Stimulated activated CD8-positive, alpha-beta memory T cell treated with anti-CD3 and anti-CD28 coated beads, Interleukin-12 subunit alpha, Interleukin-12 subunit beta, amount 100 ng/mL, for 24 hours (primary cell): ENCODE data around the gene KRT17.

Experiments used
- DNase-seq: peaks from one replicate; pipeline ENCODE4 v3.0.0-alpha.2; 2020; ENCODE audit errors: extremely low read depth

KRT17 gene

DNA sequence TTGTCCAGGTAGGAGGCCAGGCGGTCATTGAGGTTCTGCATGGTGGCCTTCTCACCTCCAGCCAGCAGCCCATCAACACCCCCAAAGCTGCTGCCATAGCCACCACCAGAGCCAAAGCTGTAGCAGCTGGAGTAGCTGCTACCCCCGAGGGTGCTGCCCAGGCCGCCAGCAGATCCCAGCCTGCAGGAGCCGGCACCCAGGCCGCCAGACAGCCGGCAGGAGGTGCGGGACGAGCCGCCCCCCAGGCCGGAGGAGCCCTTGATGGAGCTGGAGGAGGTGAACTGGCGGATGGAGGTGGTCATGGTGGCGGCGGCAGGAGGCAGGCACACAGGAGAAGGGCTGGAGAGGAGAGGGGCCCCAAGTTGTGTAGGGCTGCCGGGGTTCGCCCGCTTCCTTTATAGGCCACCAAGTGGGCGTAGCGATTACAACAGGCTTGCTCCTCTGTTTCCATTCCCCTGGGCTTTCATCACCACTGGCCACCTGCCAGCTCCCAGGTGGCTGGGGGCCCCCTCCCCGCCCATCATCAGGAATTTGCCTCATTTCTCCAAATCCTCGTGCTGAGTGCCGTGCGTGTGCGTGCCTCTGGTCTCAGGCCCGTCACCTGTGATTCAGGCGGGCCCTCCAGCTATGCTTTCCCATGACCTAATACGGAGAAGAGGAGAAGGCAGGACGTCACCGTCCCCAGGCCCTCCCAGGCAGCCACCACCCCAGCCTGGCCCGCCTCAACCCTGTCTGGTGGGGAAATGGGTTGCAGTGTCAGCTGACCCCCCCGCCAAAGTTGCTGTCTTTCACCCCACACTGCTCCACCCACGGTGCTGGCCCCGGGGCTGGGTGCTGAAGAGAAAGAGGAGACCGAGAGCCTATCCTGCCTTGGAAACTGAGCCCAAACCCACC lies at the start of gene KRT17:
TSS of gene KRT17 (minus strand) at position 368 of the 894 bp plus-strand sequence. CDS start at position 302, 66 bp downstream.
- no peak for DNase-seq

DNA sequence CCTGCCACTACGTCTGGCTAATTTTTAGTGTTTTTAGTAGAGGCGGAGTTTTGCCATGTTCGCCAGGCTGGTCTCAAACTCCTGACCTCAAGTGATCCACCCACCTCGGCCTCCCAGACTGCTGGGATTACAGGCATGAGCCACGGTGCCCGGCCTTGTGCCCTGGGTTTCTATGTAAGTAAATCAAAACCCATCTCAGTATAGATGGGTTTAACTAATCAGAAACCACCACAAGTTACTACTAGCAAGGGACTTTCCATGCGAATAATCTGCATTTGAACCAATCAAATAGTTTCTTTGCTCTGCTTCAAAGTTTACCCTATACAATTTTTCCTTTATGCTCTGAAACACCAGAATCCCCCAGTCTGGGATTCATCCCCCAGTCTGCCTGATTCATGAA lies 47.8 kb upstream of the KRT17 start:
- no peak for DNase-seq

DNA sequence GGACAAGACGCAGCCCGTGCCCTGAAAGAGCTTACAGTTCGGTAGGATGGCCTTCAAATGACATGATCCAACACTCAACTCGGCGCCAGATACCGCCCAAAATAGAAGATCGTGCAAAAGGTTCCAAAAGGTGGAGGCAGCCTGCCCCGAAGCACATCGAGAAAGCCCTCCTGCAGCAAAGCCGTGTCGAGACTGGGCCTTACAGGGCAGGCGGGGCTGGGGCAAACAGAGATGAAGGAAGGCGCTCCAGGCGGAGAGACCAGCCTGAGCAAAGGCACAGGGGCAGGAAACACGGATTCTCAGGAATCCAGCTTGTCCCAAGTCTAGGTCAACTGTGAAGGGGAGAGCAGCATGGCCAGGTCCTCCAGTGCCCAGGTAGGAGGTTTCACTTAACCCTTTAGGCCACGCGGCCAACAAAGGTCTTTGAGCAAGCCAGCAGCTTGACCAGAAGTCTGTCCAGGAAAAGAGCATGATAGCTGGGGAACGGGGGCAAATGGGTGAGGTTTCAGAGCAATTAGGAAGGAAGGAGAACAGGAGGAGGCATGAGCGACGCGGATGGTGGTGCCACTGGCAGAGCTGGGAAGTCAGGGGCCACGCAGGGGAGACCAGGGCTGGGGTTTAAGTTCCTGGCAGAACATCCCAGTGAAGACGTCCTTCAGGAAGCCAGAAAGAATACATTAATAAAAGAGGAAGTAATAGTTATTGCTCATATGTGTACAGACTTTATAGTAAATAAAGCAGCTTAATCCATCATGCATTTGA lies 43.1 kb upstream of the KRT17 start:
- no peak for DNase-seq

DNA sequence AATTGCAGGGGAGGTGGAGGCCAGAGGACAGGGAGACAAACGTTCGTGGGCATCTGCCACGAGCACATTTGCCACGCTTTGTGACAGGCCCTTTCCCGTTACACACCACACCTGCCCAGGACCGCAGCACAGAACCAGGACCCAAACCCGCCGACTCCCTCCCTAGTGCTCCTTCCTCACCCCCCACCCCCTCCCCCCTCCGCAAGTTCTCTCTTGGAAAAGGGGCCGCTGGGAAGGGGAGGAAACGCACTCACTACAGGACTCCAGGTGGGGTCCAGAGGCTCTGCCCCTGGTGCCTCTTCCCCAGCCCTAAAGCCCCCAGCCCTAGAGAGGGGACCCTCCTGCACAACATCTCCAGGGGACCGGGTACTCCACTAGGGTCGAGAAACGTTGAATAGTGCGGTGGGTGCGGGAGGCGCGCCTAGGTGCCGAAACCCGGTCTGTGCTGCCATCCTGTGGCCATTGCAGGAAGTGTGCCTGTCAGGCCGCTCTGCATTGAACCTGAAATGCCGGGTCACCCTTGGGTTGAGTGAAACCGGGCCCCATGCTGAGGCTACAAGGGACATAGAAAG lies 42.4 kb upstream of the KRT17 start:
- DNase-seq: peak; percentile 60

DNA sequence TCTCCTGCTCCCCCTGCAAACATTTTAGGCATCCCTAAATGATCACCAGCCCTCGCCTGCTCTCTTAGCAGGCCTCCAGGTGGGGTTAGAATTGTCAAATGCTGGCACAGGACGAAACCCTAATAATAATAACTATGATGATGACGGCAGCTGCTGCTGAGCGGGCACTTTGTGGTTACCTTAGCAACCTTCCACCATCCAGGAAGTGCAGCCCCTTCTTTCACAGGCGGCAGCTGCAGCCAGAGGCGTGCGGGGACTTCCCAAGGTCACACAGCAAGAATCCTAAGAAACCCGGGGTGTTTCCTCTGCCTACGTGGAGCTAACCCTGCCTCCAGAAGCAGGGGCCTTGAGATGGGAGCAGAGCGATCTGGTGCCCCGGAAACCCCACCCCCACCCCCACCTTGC lies 41.9 kb upstream of the KRT17 start:
- DNase-seq: peak; percentile 39

DNA sequence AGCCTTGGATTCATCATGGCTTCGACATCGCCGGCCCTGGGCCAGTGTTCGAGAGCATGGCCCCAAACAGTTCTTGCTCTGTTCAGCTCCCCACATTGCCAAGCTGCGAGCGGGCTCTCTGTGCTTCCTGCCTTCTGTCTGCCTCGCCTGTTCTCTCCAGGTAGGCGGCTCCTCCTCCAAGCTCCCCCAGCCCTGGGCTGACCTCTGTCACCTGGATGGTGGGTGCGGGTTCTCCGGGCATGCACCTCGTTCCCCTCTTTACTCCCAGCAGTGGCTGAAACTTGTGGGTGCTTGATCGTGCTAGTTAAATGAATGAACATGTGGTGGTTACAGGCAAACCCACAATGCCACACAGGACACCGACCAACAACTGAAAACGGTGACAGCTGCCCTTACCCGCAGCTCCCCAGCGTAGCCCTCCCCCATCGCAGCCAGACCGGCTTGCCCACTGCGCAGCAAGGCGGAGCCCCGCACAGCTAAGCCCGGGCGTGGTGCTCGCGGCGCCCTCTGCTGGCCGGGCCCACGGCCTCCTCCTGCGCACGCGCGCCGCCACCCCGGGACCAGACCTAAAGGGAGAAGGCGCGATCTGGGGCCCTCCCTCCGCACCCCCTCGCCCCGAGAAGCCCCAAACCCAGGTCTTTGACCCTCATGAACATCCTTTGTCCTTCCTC lies 41.3 kb upstream of the KRT17 start:
- peak; percentile 77 for DNase-seq

DNA sequence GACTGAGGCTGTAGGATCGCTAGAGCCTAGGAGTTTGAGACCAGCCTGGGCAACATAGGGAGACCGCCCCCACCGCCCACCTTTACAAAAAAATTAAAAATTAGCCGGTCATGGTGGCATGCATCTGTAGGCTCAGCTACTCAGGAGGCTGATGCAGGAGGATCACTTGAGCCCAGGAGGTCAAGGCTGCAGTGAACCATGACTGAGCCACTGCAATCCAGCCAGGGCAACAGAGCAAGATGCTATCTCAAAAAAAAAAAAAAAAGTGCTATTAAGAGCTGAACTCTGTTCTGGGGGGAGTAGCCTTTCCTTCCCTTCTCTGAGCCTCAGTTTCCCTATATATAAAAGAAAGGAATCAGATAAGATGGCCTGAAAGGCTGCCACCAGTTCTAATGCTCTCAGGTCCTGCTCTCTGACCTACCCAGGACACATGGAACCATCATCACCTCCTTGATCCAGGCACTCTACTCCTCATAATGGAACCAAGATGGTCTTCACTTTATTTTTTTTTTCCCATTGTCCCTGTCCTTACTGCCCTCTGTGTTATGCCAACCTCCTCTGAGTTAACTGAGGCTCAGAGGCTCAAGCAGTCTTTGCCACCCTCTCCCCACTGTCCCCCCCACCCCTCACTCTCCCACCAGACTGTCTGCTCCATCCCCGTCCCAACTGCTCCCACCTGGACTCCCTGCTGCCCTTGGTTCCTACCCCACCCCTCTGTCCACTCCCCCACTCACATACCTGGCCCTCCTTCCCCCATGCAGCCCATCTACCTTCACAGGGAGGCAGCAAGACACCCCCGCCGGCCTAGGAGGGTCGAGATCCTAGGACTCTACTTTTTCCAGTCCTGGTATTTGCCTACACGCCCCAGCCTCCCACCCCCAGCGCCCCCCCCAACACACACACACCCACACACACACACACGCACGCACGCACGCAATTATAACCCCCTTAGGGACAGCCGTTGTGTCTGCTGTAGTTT lies 40.5 kb upstream of the KRT17 start:
- DNase-seq: no peak

DNA sequence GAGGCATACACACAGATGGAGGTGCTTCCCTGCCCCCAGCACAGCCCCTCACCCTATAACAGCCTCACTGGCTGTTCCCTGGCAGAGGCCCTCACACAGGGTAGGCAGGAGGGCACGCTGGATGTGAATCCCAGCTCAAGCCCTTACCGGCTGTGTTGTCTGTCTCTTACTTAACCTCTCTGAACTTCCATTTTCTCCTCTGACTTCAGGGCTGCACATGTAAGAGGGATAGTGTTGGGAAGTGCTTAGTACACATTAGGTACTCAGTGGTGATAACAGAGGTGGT lies 39.7 kb upstream of the KRT17 start:
- no peak for DNase-seq

DNA sequence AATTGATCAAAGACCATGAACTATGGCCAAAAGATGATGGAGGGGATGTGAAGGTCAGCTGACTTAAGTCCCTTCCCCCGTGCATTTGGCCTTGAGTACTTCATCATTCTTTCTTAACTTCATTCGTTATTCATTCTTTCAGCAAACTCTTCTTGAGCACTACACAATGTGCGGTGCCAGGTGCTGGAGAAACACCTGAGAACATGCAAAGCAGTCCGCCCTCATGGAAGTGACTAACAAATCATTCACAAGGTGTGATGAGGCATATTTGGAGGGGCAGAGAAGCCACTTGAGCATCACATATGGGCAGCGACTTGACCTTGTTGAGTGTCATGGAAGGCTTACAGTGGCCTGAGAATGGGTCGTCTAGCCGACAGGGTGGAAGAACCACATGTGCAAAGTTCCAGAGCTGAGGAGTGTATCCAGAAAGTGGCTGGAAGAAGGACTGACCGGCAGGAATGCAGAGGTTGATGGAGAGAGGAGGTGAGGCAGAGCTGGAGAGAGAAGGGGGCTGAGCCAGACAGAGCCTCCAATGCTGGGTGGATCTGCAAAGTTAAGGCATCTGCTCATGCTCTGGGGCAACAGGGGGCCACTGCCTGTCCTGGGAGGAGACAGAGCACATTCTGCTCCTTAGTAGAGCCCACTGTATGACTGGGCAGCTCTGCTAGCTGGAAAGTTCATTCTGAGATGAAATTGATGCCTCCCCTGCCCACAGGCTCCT lies 39.2 kb upstream of the KRT17 start:
- DNase-seq: no peak

DNA sequence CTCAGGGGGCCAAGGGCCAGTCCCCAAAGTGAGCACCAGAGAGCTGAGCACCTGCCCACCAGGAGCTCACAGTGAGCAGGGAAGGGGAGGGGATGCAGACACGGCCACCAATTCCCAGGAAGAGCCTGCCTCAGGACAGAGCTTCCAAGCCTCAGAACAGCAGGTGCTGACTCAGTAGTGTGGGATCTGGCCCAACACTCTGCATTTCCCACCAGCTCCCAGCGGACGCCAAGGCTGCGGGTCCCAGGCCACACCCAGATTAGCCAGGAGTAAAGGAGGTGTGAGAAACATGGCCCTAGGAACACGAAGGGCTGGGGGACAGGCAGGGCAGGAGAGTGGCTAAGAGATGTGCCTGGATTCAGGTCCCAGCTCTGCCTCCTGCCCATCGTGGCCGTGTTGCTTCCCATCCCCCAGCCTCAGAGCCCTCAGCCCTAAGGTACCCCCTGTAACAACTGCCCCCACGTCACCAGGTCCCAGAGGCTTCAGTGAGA lies 35.9 kb upstream of the KRT17 start:
- DNase-seq: no peak

DNA sequence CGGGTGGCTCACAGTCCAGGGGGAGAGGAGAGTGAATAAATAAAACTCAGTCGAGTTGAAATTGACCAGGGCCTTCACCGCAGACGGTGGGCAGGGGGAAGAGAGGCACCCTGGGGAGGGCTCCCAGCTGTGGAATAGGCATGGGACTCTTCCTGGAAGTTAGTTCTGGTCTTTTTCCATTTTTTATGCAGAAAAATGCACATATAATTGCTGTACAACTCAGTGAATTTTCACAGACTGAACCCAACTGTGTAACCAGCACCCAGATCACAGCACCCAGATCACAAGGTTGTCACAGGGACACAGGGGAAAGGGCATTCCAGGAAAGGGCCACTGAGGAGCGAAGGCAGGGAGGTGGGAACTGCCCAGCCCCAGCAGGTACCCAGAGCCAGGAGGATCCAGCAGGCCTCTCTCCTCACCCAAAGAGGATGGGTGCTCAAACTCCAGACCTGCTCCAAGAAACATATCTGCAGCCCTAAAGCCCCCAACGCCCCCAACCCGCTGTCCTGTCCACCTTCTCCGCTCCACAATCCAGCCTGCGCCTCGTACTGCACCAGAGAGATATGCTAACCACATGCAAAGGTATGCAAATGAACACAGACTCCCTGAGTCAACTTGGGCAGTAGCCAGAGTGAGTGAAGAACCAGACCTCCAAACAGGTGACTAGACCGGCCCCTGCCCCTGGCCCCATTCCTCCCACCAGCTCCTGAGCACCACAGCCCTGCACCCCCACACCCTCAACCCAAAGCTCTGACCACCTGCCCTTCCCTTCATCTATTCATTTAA lies 35.2 kb upstream of the KRT17 start:
- DNase-seq: no peak

DNA sequence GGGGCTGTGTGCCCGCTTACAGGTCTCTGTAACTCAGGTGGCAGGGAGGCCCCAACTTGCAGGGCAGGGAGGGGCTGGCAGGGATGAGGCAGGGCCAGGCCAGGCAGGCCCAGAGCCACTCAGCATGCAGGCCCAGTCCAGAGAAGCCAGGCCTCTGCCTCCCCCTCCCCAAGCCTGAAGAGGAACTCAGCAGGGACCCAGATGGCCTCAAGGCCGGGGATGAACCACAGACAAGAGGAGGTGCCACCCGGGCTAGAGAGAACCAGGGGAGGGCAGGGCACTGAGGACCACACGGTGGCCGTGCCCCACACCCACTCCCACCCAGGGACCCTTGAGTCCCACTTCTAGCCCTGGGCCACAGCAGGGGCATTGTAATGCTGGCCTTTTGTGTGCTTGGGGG lies 34.5 kb upstream of the KRT17 start:
- no peak for DNase-seq

DNA sequence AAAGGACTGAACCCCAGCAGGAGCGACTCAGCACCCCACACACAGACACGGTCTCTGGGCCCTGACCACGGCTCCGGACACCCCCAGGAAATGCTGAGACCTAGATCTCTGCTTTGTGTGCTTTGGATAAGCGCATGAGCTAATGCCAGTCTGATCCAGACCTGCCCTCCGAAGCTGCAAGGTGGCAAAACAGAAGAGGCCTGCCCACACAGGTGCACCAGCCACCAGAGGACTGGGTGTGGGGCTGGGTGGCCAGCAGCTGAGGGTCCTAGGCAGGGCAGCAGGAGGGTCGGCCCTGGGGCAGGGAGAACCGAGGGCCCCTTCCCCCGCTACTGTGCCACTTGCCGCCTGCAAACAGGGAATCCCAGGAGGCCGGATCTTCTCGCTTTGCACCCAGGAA lies 33.6 kb upstream of the KRT17 start:
- DNase-seq: no peak

DNA sequence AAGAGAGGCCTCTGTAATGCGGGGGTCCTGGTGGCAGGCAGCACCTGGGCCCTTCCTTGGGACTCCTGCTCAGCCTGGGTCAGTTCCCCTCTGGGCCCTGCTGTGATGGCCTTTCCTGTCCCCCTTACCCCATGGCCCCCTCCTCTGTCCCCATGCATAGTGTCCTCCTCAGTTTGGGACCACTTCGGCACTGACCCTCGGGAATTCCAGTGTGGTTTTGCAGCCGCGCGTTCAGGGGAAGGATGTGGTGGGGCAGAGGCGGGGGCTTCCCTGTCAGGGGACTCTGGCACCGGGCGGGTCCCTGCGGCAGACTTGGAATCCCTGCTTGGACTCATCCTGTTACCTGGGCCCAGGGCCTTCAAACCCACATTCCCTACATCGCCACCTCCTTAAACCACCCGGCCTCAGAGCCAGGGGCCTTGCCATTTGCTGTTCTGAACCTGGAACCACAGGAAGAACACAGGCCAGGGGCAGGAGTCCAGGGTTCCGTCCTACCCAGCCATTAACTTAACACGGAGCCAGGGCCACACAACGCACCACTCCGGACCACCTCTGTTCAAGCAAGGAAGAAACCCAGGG lies 32.9 kb upstream of the KRT17 start:
- DNase-seq: no peak

DNA sequence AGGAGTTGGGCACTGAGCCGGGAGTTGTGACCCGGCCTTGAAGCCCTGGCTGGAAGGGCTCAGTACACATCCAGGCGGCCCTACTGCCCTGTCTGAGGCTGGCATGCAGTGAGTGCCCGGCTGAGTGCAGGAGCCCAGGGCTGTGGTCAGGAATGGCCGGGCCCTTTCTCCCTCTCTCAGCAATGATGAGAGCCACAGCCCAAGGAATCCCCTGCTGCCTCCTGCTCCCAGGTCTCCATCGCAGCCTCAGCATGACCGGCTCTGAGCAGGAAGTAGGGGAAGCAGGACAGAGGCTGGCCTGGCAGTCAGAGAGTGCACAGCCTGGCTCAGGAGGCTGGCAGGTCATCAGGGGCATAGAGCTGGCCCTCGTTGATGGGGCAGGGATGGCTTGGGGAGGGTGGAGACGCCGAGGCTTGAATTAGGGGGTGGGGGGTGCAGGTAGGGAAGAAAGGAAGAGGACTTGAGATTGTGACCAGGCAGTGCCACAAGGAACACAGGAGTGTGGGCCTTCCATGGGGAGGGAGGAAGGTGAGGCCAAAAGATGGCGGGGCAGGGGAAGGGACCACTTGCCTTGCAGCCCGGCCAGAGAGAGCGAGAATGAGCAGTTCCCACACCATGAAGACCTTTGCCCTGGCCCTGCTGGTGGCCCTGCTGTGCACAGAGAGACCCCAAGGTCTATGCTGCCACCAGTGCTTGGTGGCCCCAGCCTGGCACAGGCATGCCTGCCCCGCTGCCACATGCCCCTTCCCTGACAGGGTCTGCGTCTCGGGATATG lies 32.1 kb upstream of the KRT17 start:
- DNase-seq: no peak

DNA sequence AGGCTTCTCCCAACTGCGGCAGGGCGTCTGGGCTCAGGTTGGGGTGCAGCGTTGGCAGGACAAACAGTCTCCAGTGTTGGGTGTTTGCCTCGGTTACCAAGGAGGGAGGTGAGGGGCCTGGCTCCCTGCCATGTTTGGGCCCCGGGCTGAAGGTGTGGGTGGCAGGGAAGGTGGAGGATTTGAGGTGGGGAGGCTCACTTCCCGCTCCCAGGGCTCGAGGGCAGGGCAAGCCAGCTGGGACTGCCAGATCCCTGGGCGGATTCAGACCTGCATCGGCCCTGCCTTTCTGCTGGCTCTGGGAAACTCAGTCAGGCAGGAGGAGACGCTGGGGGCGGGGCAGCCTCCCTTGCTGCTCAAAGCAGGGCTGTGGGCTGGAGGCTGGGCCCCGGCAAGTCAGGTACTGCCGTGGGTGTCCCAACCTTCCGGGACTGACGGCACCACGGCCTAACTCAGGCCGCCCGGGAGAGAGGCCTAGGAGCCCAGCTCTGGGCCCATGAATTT lies 31.3 kb upstream of the KRT17 start:
- no peak for DNase-seq

DNA sequence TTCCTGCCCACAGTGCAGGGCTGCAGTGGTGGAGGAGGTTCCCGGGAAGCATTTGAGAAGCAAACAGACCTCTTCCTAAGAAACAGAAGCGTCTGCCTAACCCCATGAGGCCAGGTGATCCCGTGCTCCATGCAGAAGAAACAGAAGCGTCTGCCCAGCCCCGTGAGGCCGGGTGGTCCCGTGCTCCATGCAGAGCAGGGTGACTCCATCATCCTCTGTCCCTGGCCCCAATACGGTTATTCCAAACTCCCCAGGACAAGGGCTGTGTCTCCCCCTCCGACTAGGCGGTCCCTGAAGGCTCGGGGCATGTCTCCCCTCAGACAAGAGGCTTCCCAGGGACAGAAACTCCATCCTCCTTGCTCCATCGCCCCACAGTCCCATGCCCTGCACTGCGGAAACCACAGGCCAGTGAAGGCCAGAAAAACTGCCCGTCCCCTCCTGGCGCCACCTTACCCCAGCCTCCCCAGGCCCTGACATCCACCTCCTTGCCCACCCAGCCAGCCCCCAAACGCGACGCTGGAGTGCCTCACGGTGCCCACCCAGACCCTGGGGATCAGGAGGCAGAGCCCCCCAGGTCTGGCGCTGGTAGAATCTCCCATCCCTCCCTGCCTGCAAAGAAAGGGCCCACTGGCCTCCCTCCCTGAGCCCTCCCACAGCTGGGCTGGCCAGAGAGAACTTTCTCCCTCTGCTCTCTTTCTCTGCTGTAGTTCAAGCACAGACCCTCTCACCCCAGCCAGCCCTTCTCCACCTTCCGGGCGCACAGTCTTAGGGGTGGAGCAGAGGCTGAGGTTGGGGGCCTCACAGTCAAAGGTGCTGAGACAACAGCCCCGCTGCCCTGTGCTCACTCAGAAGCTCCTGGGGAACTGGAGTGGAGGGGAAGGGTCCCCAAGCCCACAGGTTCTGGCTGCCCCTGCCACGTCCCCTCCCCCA lies 30.6 kb upstream of the KRT17 start:
- DNase-seq: no peak
